Keratinocyte (primary cell): ENCODE results near the gene KRTAP9-6. TPM values are rescaled to one million over a fixed set of nuclear protein-coding genes. Genes with fewer than 3 reads are reported as not detected.

ENCODE experiments used
- DNase-seq: peaks from one replicate; pipeline ENCODE4 v3.0.0-alpha.2; 2011; ENCODE audit warnings: low read depth, missing footprints, low spot score
- FAIRE-seq: peaks from 2 replicates; lab custom pipeline; 2011; peaks lifted over from hg19 to GRCh38; lab: Jason Lieb, UNC
- H2AFZ ChIP-seq: 2 replicates; pipeline ENCODE4 v1.6.0; 2012; ENCODE audit warnings: low read length, control low read depth, inconsistent platforms; ENCODE audit not compliant: control insufficient read depth
- H3K27ac ChIP-seq: 2 replicates; pipeline ENCODE4 v1.5.1; 2011; ENCODE audit warnings: low read length; ENCODE audit not compliant: control insufficient read depth, insufficient read depth
- H3K27me3 ChIP-seq: 3 replicates; pipeline ENCODE4 v1.6.0; 2011; ENCODE audit warnings: low read length; ENCODE audit not compliant: control insufficient read depth, insufficient read depth; ENCODE audit errors: extremely low read depth
- H3K36me3 ChIP-seq, 2 experiments: 2 replicates in 1 of 2; 3 replicates in 1 of 2; pipeline ENCODE4 v1.5.1; 2011; ENCODE audit warnings: low read length in 2 of 2, mild to moderate bottlenecking in 1 of 2; ENCODE audit not compliant: control insufficient read depth in 2 of 2, insufficient read depth in 2 of 2; ENCODE audit errors: extremely low read depth in 1 of 2
- H3K4me1 ChIP-seq: 3 replicates; pipeline ENCODE4 v1.5.1; 2011; ENCODE audit warnings: low read length; ENCODE audit not compliant: control insufficient read depth, insufficient read depth; ENCODE audit errors: extremely low read depth
- H3K4me2 ChIP-seq: 3 replicates; pipeline ENCODE4 v1.6.0; 2011; ENCODE audit warnings: low read depth, low read length; ENCODE audit not compliant: control insufficient read depth, insufficient read depth; ENCODE audit errors: extremely low read depth
- H3K4me3 ChIP-seq, 3 experiments: fragments of 200-600 bp in 1 of 3; sonication (generic) in 1 of 3; 2 replicates in 2 of 3; 3 replicates in 1 of 3; pipeline ENCODE4 v1.5.1; 2011 to 2016; ENCODE audit warnings: low read length in 3 of 3, mild to moderate bottlenecking in 3 of 3, control low read depth in 2 of 3, inconsistent platforms in 1 of 3, low read depth in 1 of 3, mixed read lengths in 1 of 3, mixed run types in 1 of 3, moderate library complexity in 1 of 3; ENCODE audit not compliant: control insufficient read depth in 2 of 3, insufficient read depth in 2 of 3; ENCODE audit errors: extremely low read depth in 1 of 3
- H3K79me2 ChIP-seq: 2 replicates; pipeline ENCODE4 v1.6.0; 2012; ENCODE audit warnings: low read length; ENCODE audit not compliant: control insufficient read depth, insufficient read depth
- H3K9ac ChIP-seq: 3 replicates; pipeline ENCODE4 v1.6.0; 2011; ENCODE audit warnings: low read length; ENCODE audit not compliant: control insufficient read depth, insufficient read depth; ENCODE audit errors: extremely low read depth
- H3K9me1 ChIP-seq: 3 replicates; pipeline ENCODE4 v1.6.0; 2011; ENCODE audit warnings: low read length; ENCODE audit not compliant: control insufficient read depth, insufficient read depth; ENCODE audit errors: extremely low read depth
- H3K9me3 ChIP-seq: 2 replicates; pipeline ENCODE4 v1.5.1; 2012; ENCODE audit warnings: low read depth, low read length; ENCODE audit not compliant: control insufficient read depth
- H4K20me1 ChIP-seq: 3 replicates; pipeline ENCODE4 v1.6.0; 2011; ENCODE audit warnings: low read length; ENCODE audit not compliant: control insufficient read depth, insufficient read depth; ENCODE audit errors: extremely low read depth
- EZH2 ChIP-seq: IDR thresholded peaks from one replicate; pipeline ENCODE4 v1.6.1; 2012; ENCODE audit warnings: inconsistent platforms, mild to moderate bottlenecking, low read length, moderate library complexity
- dilution Hi-C: fragments of 300-500 bp; cut with MboI; formaldehyde crosslinking; loops from one replicate; pipeline ENCODE4 v1.7.0; 2020; ENCODE audit warnings: low sequenced_read_pairs; ENCODE audit not compliant: extremely low pct_ligation_motif_present
- polyA plus RNA-seq, 5 experiments: library from polyadenylated mRNA; depleted of rRNA in 3 of 5; stranded (reverse) in 3 of 5; stranded (forward) in 1 of 5; unstranded in 1 of 5; fragments of >200 nt; gene quantifications; 1 replicate in 1 of 5; 2 replicates in 3 of 5; 3 replicates in 1 of 5; pipeline versions ENCODE4 v1.2.1 to v1.2.3, GENCODE V29; 2011 to 2012; ENCODE audit warnings: missing spikeins in 2 of 5, low read depth in 1 of 5, low replicate concordance in 1 of 5
- TF ChIP-seq, protein P1 (sequence below), 3 experiments: IDR thresholded peaks in 1 of 3; conservative IDR thresholded peaks in 1 of 3; optimal IDR thresholded peaks in 1 of 3; 2 replicates in 2 of 3; 3 replicates in 1 of 3; pipeline versions ENCODE3 to v1.5.1; 2011; ENCODE audit warnings: low read length in 3 of 3, mild to moderate bottlenecking in 3 of 3, moderate library complexity in 2 of 3, control low read depth in 1 of 3, inconsistent platforms in 1 of 3; ENCODE audit not compliant: insufficient read depth in 2 of 3; ENCODE audit errors: extremely low read depth in 1 of 3

KRTAP9-6 gene
- polyA plus RNA-seq, 1 donor (not counting 4 experiments of a cell fraction or from before 2014, with no cell fraction given): not detected

DNA sequence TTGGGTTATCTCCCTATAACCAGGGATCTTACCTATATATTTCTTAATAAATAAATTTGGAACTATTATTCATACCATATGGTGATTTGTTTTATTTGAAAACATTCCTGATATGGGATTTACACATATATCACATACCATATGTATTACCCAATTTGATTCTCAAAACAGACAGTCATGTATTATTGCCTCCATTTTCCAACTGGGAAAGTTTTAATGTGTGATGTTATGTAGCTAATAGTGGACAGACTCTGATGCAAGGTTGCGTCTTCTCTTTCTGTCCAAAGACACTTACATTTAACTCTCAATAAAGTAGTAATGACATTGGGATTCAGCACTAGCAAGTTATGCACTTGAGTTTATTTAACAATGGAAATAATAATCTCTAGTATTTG, 8.9 kb upstream of the KRTAP9-6 start:
- Histone ChIP-seq H3K9me3 (no peaks in the 10 kb centered on the region), H3K27me3 (no peaks in the 10 kb centered on the region), H3K4me2 (no peak overlapping the region), H3K9ac (no peak overlapping the region), H3K79me2 (no peaks in the 10 kb centered on the region), H4K20me1 (no peaks in the 10 kb centered on the region), H3K36me3 (no peaks in the 10 kb centered on the region), H2AFZ (no peak overlapping the region), H3K9me1 (no peaks in the 10 kb centered on the region), H3K4me3 (no peak overlapping the region), H3K27ac (no peak overlapping the region), H3K4me1 (no peaks in the 10 kb centered on the region)
- no peak for TF ChIP-seq EZH2
- TF ChIP-seq, protein P1, sequence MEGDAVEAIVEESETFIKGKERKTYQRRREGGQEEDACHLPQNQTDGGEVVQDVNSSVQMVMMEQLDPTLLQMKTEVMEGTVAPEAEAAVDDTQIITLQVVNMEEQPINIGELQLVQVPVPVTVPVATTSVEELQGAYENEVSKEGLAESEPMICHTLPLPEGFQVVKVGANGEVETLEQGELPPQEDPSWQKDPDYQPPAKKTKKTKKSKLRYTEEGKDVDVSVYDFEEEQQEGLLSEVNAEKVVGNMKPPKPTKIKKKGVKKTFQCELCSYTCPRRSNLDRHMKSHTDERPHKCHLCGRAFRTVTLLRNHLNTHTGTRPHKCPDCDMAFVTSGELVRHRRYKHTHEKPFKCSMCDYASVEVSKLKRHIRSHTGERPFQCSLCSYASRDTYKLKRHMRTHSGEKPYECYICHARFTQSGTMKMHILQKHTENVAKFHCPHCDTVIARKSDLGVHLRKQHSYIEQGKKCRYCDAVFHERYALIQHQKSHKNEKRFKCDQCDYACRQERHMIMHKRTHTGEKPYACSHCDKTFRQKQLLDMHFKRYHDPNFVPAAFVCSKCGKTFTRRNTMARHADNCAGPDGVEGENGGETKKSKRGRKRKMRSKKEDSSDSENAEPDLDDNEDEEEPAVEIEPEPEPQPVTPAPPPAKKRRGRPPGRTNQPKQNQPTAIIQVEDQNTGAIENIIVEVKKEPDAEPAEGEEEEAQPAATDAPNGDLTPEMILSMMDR (optimal IDR thresholded peaks at IDR 0.05 in 1 of 3, IDR thresholded peaks at IDR 0.05 in 1 of 3, conservative IDR thresholded peaks at IDR 0.05 in 1 of 3; ENCODE audit: extremely low read depth in 1 of 3, insufficient read depth in 2 of 3, low read length in 3 of 3): no peak
- DNase-seq: no peak
- FAIRE-seq: no peak
- dilution Hi-C loops: no loop called here

GRCh38 chr17:41258406-41258805, 6.8 kb upstream of the KRTAP9-6 start:
- dilution Hi-C loops: no loop called here
- no peak overlapping the region for H2AFZ ChIP-seq
- DNase-seq: no peak
- H3K79me2 ChIP-seq: no peaks in the 10 kb centered on the region
- no peaks in the 10 kb centered on the region for H4K20me1 ChIP-seq
- H3K36me3 ChIP-seq: no peaks in the 10 kb centered on the region
- FAIRE-seq: no peak
- no peaks in the 10 kb centered on the region for H3K27me3 ChIP-seq
- no peak overlapping the region for H3K4me2 ChIP-seq
- H3K9me3 ChIP-seq: no peaks in the 10 kb centered on the region
- H3K9ac ChIP-seq: no peak overlapping the region
- no peak overlapping the region for H3K4me3 ChIP-seq
- H3K4me1 ChIP-seq: no peaks in the 10 kb centered on the region
- no peaks in the 10 kb centered on the region for H3K9me1 ChIP-seq
- TF ChIP-seq EZH2: no peak
- TF ChIP-seq, protein P1 (optimal IDR thresholded peaks at IDR 0.05 in 1 of 3, IDR thresholded peaks at IDR 0.05 in 1 of 3, conservative IDR thresholded peaks at IDR 0.05 in 1 of 3; ENCODE audit: extremely low read depth in 1 of 3, insufficient read depth in 2 of 3, low read length in 3 of 3): no peak
- no peak overlapping the region for H3K27ac ChIP-seq
